Pancreas (tissue), 10 donors: ENCODE data around the gene CADM3. TPM values are rescaled to one million over a fixed set of nuclear protein-coding genes. Genes with fewer than 3 reads are reported as not detected.

Experiments used
- ATAC-seq, 4 donors: fragments of 200-7000 bp; cut with Tn5 transposase; one replicate each; pipeline versions ENCODE4 v1.8.0 to v1.9.1; 2020; ENCODE audit warnings: mild to moderate bottlenecking in 4 of 4, moderate library complexity in 4 of 4
- DNase-seq, 6 donors: peaks; one replicate each; pipeline ENCODE4 v3.0.0-alpha.2; 2020
- FAIRE-seq: peaks from 2 replicates; lab custom pipeline; 2012; peaks lifted over from hg19 to GRCh38; lab: Jason Lieb, UNC
- H3K27ac ChIP-seq, 4 donors: fragments of 200-600 bp; sonication (generic); 1 replicate in 3 of 4; 2 replicates in 1 of 4; pipeline versions ENCODE4 v1.5.0 to v1.8.0; 2020
- H3K27me3 ChIP-seq, 4 donors: fragments of 200-600 bp; one replicate each; pipeline ENCODE4 v1.8.0; 2021
- H3K36me3 ChIP-seq, 3 donors: fragments of 200-600 bp; sonication (generic) in 1 of 3; one replicate each; pipeline versions ENCODE4 v1.5.0 to v1.8.0; 2020 to 2021
- H3K4me1 ChIP-seq, 3 donors: fragments of 200-600 bp; one replicate each; pipeline ENCODE4 v1.8.0; 2021
- H3K4me3 ChIP-seq, 4 donors: fragments of 200-600 bp; sonication (generic) in 2 of 4; one replicate each; pipeline versions ENCODE4 v1.5.0 to v1.8.0; 2020 to 2021
- H3K9me3 ChIP-seq, 4 donors: fragments of 200-600 bp; one replicate each; pipeline ENCODE4 v1.8.0; 2021
- WGBS, 2 donors: extraction: QIAGEN DNeasy Blood & Tissue Kit; methylation state at CpG; one replicate each; pipeline ENCODE4 v1.1.7; 2013; 5-methylcytosine and 5-hydroxymethylcytosine counted together
- intact Hi-C, 3 donors: fragments of 100-400 bp; cut with DNase I; formaldehyde crosslinking; loops; one replicate each; pipeline versions ENCODE4 v1.11.1 to v1.14.2; 2022
- polyA plus RNA-seq, 2 donors: library from polyadenylated mRNA; stranded (reverse); fragments of 200-250 nt; gene quantifications; one replicate each; pipeline ENCODE4 v1.2.3, GENCODE V29; 2013
- total RNA-seq, 6 donors: library from RNA; stranded (reverse); fragmentation: NEBNext Ultra II Directional in 4 of 6; extraction: Animal tissue kit (Norgen Biotek cat#: 25700) in 4 of 6; gene quantifications; one replicate each; pipeline versions ENCODE4 v1.2.1 to v1.2.4, GENCODE V29; 2021 to 2023
- TF ChIP-seq, protein P1 (sequence below), 4 donors: fragments of 200-600 bp; sonication (generic) in 3 of 4; IDR thresholded peaks; one replicate each; pipeline versions ENCODE4 v1.5.0 to v1.8.0; 2021; ENCODE audit warnings: antibody characterized with exemption in 4 of 4
- donor health status: healthy with polysubstance abuse.
- donor health status: DM: no; HTN: no; CAD: no; lungs with moderate emphysema.
- donor health status: DM: no; HTN: no; CAD: no.
- donor health status: control.
- donor health status: control.
- donor health status: Bipolar disorder and iron deficiency.
- donor health status: DM: yes; HTN: yes; CAD: no.
- donor health status: DM: no; HTN: no; CAD: no.
- donor health status: DM: no; HTN: no; CAD: no.
- donor health status: DM: yes; HTN: yes; CAD: no.

CADM3 gene
- total and polyA plus RNA-seq, 8 donors = 0.25 to 1.4 (median 0.75) TPM

GRCh38 chr1:159239551-159240220 lies 68.3 kb downstream of the CADM3 start:
- no peaks in the 10 kb centered on the region for H3K9me3 ChIP-seq
- no peak overlapping the region for H3K4me3 ChIP-seq
- FAIRE-seq (no peak), ATAC-seq (no peak), DNase-seq (no peak)
- intact Hi-C loops = no loop called here
- H3K4me1 ChIP-seq = no peaks in the 10 kb centered on the region
- no peaks in the 10 kb centered on the region for H3K27me3 ChIP-seq
- 36 to 41% methylated on average over 4 of the region's 4 CpGs for WGBS, 2 donors
- no peak overlapping the region for H3K27ac ChIP-seq
- H3K36me3 ChIP-seq = no peaks in the 10 kb centered on the region
- TF ChIP-seq, protein P1, sequence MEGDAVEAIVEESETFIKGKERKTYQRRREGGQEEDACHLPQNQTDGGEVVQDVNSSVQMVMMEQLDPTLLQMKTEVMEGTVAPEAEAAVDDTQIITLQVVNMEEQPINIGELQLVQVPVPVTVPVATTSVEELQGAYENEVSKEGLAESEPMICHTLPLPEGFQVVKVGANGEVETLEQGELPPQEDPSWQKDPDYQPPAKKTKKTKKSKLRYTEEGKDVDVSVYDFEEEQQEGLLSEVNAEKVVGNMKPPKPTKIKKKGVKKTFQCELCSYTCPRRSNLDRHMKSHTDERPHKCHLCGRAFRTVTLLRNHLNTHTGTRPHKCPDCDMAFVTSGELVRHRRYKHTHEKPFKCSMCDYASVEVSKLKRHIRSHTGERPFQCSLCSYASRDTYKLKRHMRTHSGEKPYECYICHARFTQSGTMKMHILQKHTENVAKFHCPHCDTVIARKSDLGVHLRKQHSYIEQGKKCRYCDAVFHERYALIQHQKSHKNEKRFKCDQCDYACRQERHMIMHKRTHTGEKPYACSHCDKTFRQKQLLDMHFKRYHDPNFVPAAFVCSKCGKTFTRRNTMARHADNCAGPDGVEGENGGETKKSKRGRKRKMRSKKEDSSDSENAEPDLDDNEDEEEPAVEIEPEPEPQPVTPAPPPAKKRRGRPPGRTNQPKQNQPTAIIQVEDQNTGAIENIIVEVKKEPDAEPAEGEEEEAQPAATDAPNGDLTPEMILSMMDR (IDR thresholded peaks at IDR 0.05) = no peak

DNA sequence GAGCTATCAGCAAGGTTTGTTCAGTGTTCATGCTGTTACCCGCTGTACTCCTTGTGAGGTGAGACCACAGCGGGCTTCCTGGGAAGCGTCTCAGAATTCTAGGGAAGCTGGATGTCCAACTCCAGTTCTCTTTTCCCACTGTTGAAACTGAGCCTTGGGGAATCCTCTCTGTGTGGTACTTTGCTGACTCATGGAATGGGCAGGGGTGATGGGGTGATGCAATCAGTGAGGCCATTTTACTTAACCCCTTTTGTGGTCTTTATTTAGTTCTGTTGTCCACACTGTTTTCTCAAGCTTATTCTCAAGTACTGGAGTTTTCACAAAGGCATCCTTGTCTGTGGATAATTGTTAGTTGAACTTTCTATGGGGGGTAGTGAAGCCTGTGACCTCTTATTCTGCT lies 75.9 kb downstream of the CADM3 start:
- no peak for ATAC-seq
- Histone ChIP-seq H3K4me3 (no peak overlapping the region), H3K4me1 (no peaks in the 10 kb centered on the region), H3K9me3 (no peaks in the 10 kb centered on the region), H3K27ac (no peak overlapping the region), H3K27me3 (no peaks in the 10 kb centered on the region), H3K36me3 (no peaks in the 10 kb centered on the region)
- no peak for DNase-seq
- intact Hi-C loops = no loop called here
- FAIRE-seq = no peak
- 85 to 88% methylated on average over 3 of the region's 3 CpGs for WGBS, 2 donors
- TF ChIP-seq, protein P1 (IDR thresholded peaks at IDR 0.05) = no peak

DNA sequence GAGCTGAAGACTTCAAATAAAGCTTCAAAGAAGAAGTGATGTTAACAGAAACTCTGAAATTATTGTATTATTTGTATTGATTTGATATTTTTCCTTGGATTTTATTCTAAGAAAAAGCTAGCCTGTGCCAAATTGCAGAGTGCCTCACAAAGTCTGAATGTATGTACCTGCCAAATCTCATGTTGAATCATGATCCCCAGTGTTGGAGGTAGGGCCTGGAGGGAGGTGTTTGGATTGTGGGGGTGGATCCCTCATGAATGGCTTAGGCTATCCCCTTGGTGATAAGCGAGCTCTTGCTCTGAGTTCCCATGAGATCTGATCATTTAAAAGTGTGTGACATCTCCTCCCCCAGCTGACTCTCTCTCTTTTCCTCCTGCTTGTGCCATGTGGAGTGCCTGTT lies 76.9 kb downstream of the CADM3 start:
- ATAC-seq (no peak), FAIRE-seq (no peak), DNase-seq (no peak)
- H3K27ac ChIP-seq = no peak overlapping the region
- intact Hi-C loops = no loop called here
- TF ChIP-seq, protein P1 (IDR thresholded peaks at IDR 0.05) = no peak
- H3K4me3 ChIP-seq = no peak overlapping the region
- H3K4me1 ChIP-seq = no peaks in the 10 kb centered on the region
- 4 to 23% methylated on average over 1 of the region's 1 CpG for WGBS, 2 donors
- H3K9me3 ChIP-seq = no peaks in the 10 kb centered on the region
- no peaks in the 10 kb centered on the region for H3K27me3 ChIP-seq
- H3K36me3 ChIP-seq = no peaks in the 10 kb centered on the region

GRCh38 chr1:159250638-159251216 lies 79.3 kb downstream of the CADM3 start:
- 42 to 48% methylated on average over 8 of the region's 8 CpGs for WGBS, 2 donors
- H3K4me1 ChIP-seq = no peaks in the 10 kb centered on the region
- FAIRE-seq (no peak), ATAC-seq (no peak), DNase-seq (no peak)
- no peak overlapping the region for H3K27ac ChIP-seq
- H3K4me3 ChIP-seq = no peak overlapping the region
- intact Hi-C loops = no loop called here
- H3K36me3 ChIP-seq = no peaks in the 10 kb centered on the region
- TF ChIP-seq, protein P1 (IDR thresholded peaks at IDR 0.05) = no peak
- H3K9me3 ChIP-seq = no peaks in the 10 kb centered on the region
- H3K27me3 ChIP-seq = no peaks in the 10 kb centered on the region

Other genes with a start within 250 kb of the CADM3 start
- under 1 TPM in 4 of 6 donors, not detected in 2; 0.18 to 0.47 (median 0.26) TPM for gene PYHIN1, start 240.1 kb upstream of the CADM3 start, total RNA-seq
- gene PYHIN1, start 240.1 kb upstream of the CADM3 start, polyA plus RNA-seq = under 1 TPM in 1 of 2 donors, not detected in 1; 0.12 TPM
- 10 to 100 TPM in 3 of 6 donors, 1 to 10 TPM in 3; 3.1 to 29.0 (median 8.3) TPM for gene IFI16, start 161.7 kb upstream of the CADM3 start, total RNA-seq
- gene IFI16, start 161.7 kb upstream of the CADM3 start, polyA plus RNA-seq = 10 to 100 TPM; 13.8 to 17.4 TPM
- gene AIM2, start 94.8 kb upstream of the CADM3 start, total RNA-seq = under 1 TPM in 3 of 6 donors, not detected in 3; 0.29 to 0.47 (median 0.37) TPM
- under 1 TPM; 0.07 to 0.11 TPM for gene AIM2, start 94.8 kb upstream of the CADM3 start, polyA plus RNA-seq
- 10 to 100 TPM in 2 of 6 donors, 1 to 10 TPM in 4; 4.1 to 13.5 (median 7.2) TPM for gene ACKR1, start 33.3 kb downstream of the CADM3 start, total RNA-seq
- gene ACKR1, start 33.3 kb downstream of the CADM3 start, polyA plus RNA-seq = 10 to 100 TPM; 22.7 to 27.0 TPM
- gene FCER1A, start 130.7 kb downstream of the CADM3 start, total RNA-seq = 1 to 10 TPM in 3 of 6 donors, not detected in 3; 1.0 to 2.1 (median 1.2) TPM
- gene FCER1A, start 130.7 kb downstream of the CADM3 start, polyA plus RNA-seq = under 1 TPM in 1 of 2 donors, not detected in 1; 0.66 TPM